Memory B cell (primary cell): ENCODE measurements around the gene HYKK.
"Not testable (repeated sequence)": the region's sequence is repeated elsewhere in the genome, so short reads cannot be mapped to it uniquely, and the experiment has no call there.

Experiments used
- ATAC-seq: fragments of 150-1000 bp; cut with Tn5 transposase; 2 replicates; pipeline ENCODE4 v1.10.0; 2021; ENCODE audit warnings: low read depth, mild to moderate bottlenecking, moderate library complexity
- DNase-seq, 2 donors: peaks; one replicate each; pipeline ENCODE4 v3.0.0; 2022; ENCODE audit warnings: low spot score in 2 of 2
- H3K27ac Mint-ChIP-seq: one replicate; pipeline ENCODE4 v1.8.0; 2022; ENCODE audit warnings: mild to moderate bottlenecking, moderate library complexity, mixed read lengths
- H3K27me3 Mint-ChIP-seq: one replicate; pipeline ENCODE4 v1.8.0; 2022; ENCODE audit warnings: mixed read lengths
- H3K36me3 Mint-ChIP-seq: one replicate; pipeline ENCODE4 v1.8.0; 2022; ENCODE audit warnings: mild to moderate bottlenecking, mixed read lengths
- H3K4me1 Mint-ChIP-seq: one replicate; pipeline ENCODE4 v1.8.0; 2022; ENCODE audit warnings: mixed read lengths
- H3K4me3 Mint-ChIP-seq: one replicate; pipeline ENCODE4 v1.8.0; 2022; ENCODE audit warnings: mild to moderate bottlenecking, moderate library complexity, mixed read lengths
- H3K9me3 Mint-ChIP-seq: one replicate; pipeline ENCODE4 v1.8.0; 2022; ENCODE audit warnings: mixed read lengths

HYKK gene

DNA sequence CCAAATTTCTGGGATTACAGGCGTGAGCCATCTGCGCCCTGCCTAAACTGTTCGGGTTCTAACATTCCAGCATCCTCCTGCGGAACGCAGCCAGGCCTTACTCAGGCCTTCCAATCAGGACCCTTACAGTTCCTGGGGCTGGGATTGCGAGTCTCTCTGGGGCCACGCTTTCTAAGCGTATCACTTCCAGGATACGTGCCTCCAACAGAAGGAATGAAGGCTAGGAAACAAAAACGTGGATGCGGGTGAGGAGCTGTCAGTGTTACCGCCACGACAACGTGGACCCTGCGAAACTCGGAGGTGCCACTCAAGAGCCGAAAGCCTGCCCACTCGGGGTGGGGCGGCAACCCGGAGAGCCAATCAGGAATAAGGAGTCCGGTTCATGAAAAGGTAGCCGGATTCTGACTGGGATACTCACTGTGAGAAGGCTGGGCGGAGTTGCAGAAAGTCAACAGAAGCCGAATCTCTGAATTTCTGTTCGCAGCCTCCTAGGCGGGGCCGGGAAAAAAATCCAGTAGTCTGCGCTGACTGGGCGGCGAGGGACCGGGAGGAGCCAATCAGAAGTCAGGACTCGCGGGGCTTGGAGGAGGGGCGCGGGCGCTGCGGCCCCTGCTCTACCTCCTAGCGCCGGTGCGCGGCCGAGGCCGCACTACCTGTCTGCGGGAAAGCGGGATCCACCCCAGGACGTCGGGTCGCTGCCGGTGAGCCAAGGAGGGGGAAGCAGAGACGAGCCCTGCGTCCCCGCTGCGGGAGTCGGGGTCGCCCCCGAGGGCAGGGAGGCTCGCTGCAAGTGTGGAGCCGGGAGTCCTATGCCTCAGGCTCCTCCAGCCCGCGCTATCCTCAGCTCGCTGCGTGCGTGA is at the start of gene HYKK:
Gene HYKK (plus strand): TSS at position 607 of the 860 bp plus-strand sequence. CDS start 5,512 bp downstream, outside the sequence.
- DNase-seq (peak; percentile 10 to 25), ATAC-seq (peak; percentile 70)
- Mint-ChIP-seq H3K4me3 (peak within 1 kb of the TSS; percentile 84), H3K36me3 (no peaks in the 10 kb centered on the region), H3K9me3 (no peaks in the 10 kb centered on the region), H3K27ac (peak within 1 kb of the TSS; percentile 5), H3K27me3 (peaks cover 4% of the 10 kb centered on the region), H3K4me1 (peaks cover 8% of the 10 kb centered on the region)

DNA sequence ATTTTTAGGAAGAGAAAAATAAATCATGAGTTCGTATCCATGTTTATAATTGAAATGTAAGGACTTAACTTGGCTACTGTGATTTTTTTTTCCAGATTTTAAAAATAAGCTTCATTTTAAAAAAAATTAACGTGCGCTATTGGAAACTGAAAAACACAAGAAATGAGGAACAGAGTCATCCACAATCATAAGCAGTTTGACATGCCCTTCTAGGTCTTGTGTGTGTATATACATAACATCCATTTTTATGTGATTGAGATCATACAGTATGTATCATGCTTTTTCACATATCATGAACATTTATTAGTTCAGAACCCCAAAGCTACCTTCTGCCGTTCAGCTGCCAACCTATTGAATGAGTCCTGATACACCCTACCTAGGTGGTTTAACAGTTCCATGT is 46.6 kb upstream of the HYKK start:
- DNase-seq (no peak), ATAC-seq (peak; percentile 35)
- Mint-ChIP-seq H3K4me3 (no peak overlapping the region), H3K27ac (peak overlapping the region; percentile 75), H3K9me3 (no peaks in the 10 kb centered on the region), H3K27me3 (no peaks in the 10 kb centered on the region), H3K36me3 (peaks cover 21% of the 10 kb centered on the region), H3K4me1 (peaks cover 21% of the 10 kb centered on the region)

DNA sequence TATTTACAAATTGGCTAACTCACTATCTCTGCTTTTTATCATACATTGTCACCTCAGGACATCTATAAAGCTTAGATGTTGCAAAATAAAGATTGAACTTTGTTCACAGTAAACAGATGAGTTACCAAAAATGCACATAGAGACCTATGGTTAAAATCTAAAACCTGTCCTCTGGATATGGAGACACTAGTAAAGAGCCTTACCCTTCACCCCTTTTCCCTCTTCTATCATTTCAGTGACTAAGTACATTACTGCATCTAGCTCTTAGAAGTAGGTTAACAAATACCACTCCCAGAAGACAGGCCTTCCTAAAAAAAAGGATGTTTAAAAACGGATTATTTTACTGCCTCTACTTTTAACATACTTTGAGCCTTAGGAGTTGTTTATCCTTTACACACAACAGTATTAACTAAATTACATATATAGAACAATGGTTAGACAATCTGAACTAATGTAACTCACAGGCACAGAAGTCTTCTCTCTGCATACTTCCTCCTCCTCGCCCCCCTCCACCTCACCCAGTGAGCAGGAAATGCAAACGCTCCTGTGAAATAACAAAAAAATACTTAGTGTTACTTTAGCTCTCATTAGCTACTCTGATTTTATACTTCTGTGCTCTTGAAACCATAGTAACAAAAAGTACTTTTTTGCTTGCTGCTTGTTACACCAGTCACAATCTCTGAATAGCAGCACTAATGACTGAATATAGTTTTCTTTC is 46.0 kb upstream of the HYKK start:
- DNase-seq (no peak), ATAC-seq (peak; percentile 50)
- peaks cover 21% of the 10 kb centered on the region for H3K36me3 Mint-ChIP-seq
- no peaks in the 10 kb centered on the region for H3K9me3 Mint-ChIP-seq
- H3K4me1 Mint-ChIP-seq, result peaks cover 21% of the 10 kb centered on the region
- H3K27me3 Mint-ChIP-seq, result no peaks in the 10 kb centered on the region
- H3K4me3 Mint-ChIP-seq, result no peak overlapping the region
- peak overlapping the region; percentile 75 for H3K27ac Mint-ChIP-seq

DNA sequence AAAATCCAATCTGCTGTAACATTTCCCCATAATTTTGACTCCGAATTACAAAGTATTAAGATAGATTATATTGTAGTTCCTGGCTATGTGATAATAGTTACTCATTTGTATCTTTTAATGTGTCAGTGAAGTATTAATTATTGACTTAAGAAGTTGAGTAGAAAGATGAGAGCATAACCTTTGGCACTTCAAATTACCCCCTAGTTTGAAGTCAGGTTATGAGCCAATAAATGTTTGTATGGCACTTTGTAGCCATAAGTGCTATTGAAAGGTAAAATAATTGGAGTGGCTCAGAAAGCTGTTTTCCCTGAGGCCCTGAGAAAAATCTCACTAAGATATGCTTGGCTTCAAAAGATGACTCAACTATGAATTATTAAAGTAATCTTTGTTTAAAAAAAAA is 38.3 kb upstream of the HYKK start:
- Mint-ChIP-seq H3K27me3 (no peaks in the 10 kb centered on the region), H3K4me1 (no peaks in the 10 kb centered on the region), H3K36me3 (peaks cover 18% of the 10 kb centered on the region), H3K27ac (no peak overlapping the region), H3K4me3 (no peak overlapping the region), H3K9me3 (no peaks in the 10 kb centered on the region)
- ATAC-seq (no peak), DNase-seq (no peak)

DNA sequence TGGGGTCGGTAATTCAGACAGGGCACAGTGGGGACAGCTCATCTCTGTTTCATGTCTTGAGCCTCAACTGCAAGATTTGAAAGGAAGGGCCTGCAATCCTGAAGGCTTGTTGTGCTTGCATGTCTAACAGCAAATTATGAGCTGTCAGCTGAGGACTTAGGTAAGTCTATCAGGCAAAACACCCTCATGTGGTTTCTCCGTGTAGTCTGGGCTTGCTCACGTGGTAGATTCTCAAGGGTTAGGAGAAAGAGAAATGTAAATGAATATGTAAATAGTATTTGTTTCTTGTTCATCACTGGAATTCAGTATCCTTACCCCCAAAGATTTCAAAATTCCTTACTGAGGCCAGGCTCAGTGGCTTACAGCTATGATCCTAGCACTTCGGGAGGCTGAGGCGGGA is 30.1 kb upstream of the HYKK start:
- DNase-seq, result no peak
- no peak overlapping the region for H3K27ac Mint-ChIP-seq
- ATAC-seq, result no peak
- peaks cover 8% of the 10 kb centered on the region for H3K36me3 Mint-ChIP-seq
- H3K4me1 Mint-ChIP-seq, result no peaks in the 10 kb centered on the region
- H3K9me3 Mint-ChIP-seq, result no peaks in the 10 kb centered on the region
- no peak overlapping the region for H3K4me3 Mint-ChIP-seq
- no peaks in the 10 kb centered on the region for H3K27me3 Mint-ChIP-seq

GRCh38 chr15:78479650-78480049 is 27.7 kb upstream of the HYKK start:
- H3K36me3 Mint-ChIP-seq, result peaks cover 13% of the 10 kb centered on the region
- ATAC-seq (no peak), DNase-seq (no peak)
- no peak overlapping the region for H3K4me3 Mint-ChIP-seq
- H3K4me1 Mint-ChIP-seq, result no peaks in the 10 kb centered on the region
- H3K27ac Mint-ChIP-seq, result no peak overlapping the region
- no peaks in the 10 kb centered on the region for H3K27me3 Mint-ChIP-seq
- no peaks in the 10 kb centered on the region for H3K9me3 Mint-ChIP-seq

DNA sequence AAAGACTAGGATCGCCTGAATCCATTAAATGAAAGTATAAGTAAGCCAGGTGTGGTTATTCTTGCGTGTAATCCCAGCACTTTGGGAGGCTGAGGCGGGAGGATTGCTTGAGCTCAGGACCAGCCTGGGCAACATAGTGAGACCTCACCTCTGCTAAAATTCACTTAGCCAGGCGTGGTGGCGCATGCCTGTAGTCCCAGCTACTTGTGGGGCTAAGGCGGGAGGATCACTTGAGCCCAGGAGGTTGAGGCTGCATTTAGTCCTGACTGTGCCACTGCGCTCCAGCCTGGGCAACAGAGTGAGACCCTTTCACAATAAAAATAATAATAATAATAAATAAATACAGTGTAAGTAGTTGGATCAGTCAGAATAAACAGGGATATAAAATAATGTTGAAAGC is 25.5 kb upstream of the HYKK start:
- Mint-ChIP-seq H3K9me3 (no peaks in the 10 kb centered on the region), H3K36me3 (peaks cover 18% of the 10 kb centered on the region), H3K4me3 (no peak overlapping the region), H3K4me1 (no peaks in the 10 kb centered on the region), H3K27ac (no peak overlapping the region), H3K27me3 (no peaks in the 10 kb centered on the region)
- ATAC-seq, result no peak
- DNase-seq, result no peak

DNA sequence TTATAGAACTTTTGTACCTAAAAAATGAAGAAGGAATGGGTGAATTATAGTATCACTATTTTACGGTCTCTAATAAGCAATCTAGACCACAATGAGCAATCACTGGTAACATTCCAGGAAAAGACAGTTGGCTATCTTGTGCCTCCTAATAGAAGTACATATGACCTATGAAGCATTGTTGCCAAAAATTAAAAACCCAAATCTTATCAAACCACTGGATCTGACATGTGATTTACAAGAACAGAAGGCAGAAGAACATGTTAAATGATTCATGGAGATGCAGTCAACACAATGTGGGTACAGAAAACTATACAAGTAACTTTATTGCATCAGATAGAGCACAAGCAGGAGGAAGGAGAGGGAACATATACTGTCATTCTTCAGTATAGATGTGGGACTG is 14.5 kb upstream of the HYKK start:
- Mint-ChIP-seq H3K27me3 (no peaks in the 10 kb centered on the region), H3K4me1 (no peaks in the 10 kb centered on the region), H3K9me3 (no peaks in the 10 kb centered on the region), H3K4me3 (no peak overlapping the region), H3K36me3 (peaks cover 34% of the 10 kb centered on the region), H3K27ac (no peak overlapping the region)
- DNase-seq (no peak), ATAC-seq (no peak)

DNA sequence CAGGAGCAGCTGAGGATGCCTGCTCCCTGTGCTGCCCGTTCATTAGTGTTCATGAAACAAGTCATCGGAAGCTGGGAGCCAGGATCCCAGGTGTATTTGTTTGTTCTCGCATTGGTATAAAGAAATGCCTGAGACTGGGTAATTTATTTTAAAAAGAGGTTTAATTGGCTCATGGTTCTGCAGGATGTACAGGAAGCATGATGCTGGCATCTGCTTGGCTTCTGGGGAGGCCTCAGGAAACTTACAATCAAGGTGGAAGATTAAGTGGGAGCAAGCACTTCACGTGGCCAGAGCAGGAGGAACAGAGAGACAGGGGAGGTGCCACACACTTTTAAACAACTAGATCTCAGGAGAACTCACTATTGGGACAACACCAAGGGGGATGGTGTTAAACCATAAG is 5.5 kb upstream of the HYKK start:
- no peak for ATAC-seq
- Mint-ChIP-seq H3K27ac (no peak overlapping the region), H3K27me3 (no peaks in the 10 kb centered on the region), H3K36me3 (peaks cover 15% of the 10 kb centered on the region), H3K9me3 (peaks cover 1% of the 10 kb centered on the region), H3K4me3 (no peak overlapping the region), H3K4me1 (peaks cover under 1% of the 10 kb centered on the region)
- no peak for DNase-seq

- Mint-ChIP-seq H3K36me3 (peaks cover 12% of the 10 kb centered on the region), H3K4me3 (no peak overlapping the region), H3K4me1 (peaks cover 3% of the 10 kb centered on the region), H3K27ac (no peak overlapping the region), H3K9me3 (peaks cover 1% of the 10 kb centered on the region), H3K27me3 (no peaks in the 10 kb centered on the region)
- ATAC-seq (no peak), DNase-seq (no peak)
Measured at GRCh38 chr15:78502641-78503040, 4.7 kb upstream of the HYKK start.

GRCh38 chr15:78507831-78508160 is 419 bp downstream of the HYKK start:
- H3K27ac Mint-ChIP-seq, result peak overlapping the region; percentile 5
- ATAC-seq, result peak; percentile 31
- peaks cover 8% of the 10 kb centered on the region for H3K4me1 Mint-ChIP-seq

DNA sequence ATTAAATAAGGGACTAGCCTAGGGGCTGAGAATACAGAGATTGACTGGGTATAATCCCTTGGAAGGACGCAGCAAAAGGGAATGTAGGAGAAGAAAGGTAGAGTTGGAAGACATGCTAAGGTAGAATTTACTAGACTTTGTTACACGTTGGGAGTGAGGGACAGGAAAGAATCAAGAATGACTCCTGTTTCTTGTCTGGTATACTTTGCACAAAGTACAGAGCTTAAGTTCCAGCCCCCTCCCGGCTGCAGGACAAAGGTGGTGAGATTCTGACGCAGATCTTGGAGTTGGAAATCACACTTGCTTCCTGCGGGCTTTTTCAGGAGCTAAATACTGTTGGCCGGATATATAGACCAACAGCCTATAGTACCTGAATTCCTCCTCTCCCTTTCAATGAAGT is 895 bp downstream of the HYKK start:
- no peaks in the 10 kb centered on the region for H3K36me3 Mint-ChIP-seq
- DNase-seq (no peak), ATAC-seq (no peak)
- no peak overlapping the region for H3K27ac Mint-ChIP-seq
- H3K4me3 Mint-ChIP-seq, result peak overlapping the region; percentile 84
- H3K9me3 Mint-ChIP-seq, result no peaks in the 10 kb centered on the region
- peaks cover 8% of the 10 kb centered on the region for H3K4me1 Mint-ChIP-seq
- peaks cover 4% of the 10 kb centered on the region for H3K27me3 Mint-ChIP-seq

More at GRCh38 chr15:78507831-78508160, 419 bp downstream of the HYKK start:
- Mint-ChIP-seq H3K27me3 (peaks cover 4% of the 10 kb centered on the region), H3K4me3 (peak overlapping the region; percentile 84), H3K36me3 (no peaks in the 10 kb centered on the region), H3K9me3 (no peaks in the 10 kb centered on the region)
- peak in 1 of 2 donors; percentile 34 for DNase-seq

- Mint-ChIP-seq H3K27me3 (peaks cover 6% of the 10 kb centered on the region), H3K9me3 (no peaks in the 10 kb centered on the region), H3K4me1 (peaks cover 8% of the 10 kb centered on the region), H3K36me3 (no peaks in the 10 kb centered on the region), H3K27ac (no peak overlapping the region), H3K4me3 (no peak overlapping the region)
- ATAC-seq (no peak), DNase-seq (no peak)
Measured at GRCh38 chr15:78509726-78510312, 2.4 kb downstream of the HYKK start.

DNA sequence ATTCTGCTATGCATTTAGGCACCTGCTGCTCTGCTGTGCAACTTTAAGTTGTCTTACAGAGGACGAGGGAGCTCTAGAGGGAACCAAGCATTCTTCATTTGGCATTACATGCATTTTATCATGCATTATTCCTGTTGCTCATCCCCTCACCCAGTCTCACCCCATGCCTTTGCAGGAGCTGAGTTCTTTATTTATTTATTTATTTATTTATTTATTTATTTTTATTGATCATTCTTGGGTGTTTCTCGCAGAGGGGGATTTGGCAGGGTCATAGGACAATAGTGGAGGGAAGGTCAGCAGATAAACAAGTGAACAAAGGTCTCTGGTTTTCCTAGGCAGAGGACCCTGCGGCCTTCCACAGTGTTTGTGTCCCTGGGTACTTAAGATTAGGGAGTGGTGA is 12.7 kb downstream of the HYKK start:
- not testable (repeated sequence) for H3K27me3 Mint-ChIP-seq, H3K27ac Mint-ChIP-seq, ATAC-seq, H3K36me3 Mint-ChIP-seq, H3K9me3 Mint-ChIP-seq, H3K4me1 Mint-ChIP-seq, H3K4me3 Mint-ChIP-seq, DNase-seq
